GM13976 (cell line): ENCODE results near the gene GBGT1.

Experiments
- DNase-seq: peaks from one replicate; pipeline ENCODE4 v3.0.0; 2012; ENCODE audit warnings: low spot score
- in situ Hi-C: fragments of 300-500 bp; cut with MboI; formaldehyde crosslinking; loops from one replicate; pipeline ENCODE4 v1.12.0; 2022; ENCODE audit warnings: low sequenced_read_pairs, mixed read lengths, inconsistent platforms; ENCODE audit not compliant: unreplicated experiment
- TF ChIP-seq, protein P1 (sequence below): IDR thresholded peaks from 2 replicates; pipeline ENCODE4 v1.5.1; 2012; ENCODE audit warnings: borderline replicate concordance, mild to moderate bottlenecking; ENCODE audit not compliant: insufficient read depth; ENCODE audit errors: extremely low read depth, missing control alignments, control extremely low read depth

Gene GBGT1

DNA sequence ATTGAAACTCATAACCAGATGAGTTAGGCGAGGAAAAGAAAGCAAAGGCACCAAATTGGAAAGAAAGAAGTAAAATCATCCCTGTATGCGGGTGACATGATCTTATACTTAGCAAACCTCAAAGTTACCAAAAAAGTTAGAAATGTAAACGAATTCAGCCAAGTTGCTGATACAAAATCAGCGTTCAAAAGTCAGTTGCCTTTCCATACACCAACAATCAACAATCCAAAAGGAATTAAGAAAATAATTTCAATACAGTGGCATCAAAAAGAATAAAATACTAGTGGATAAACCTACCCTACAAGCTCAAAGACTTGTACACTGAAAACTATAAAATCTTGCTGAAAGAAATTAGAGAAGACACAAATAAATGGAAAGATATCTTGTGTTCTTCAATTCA is 30.9 kb upstream of the GBGT1 start:
- in situ Hi-C loops, result loop anchor here (25.0 kb wide), 1 partner anchor 293 kb away; the partner anchor contains the start of gene SLC2A6
- no peak for DNase-seq
- TF ChIP-seq, protein P1, sequence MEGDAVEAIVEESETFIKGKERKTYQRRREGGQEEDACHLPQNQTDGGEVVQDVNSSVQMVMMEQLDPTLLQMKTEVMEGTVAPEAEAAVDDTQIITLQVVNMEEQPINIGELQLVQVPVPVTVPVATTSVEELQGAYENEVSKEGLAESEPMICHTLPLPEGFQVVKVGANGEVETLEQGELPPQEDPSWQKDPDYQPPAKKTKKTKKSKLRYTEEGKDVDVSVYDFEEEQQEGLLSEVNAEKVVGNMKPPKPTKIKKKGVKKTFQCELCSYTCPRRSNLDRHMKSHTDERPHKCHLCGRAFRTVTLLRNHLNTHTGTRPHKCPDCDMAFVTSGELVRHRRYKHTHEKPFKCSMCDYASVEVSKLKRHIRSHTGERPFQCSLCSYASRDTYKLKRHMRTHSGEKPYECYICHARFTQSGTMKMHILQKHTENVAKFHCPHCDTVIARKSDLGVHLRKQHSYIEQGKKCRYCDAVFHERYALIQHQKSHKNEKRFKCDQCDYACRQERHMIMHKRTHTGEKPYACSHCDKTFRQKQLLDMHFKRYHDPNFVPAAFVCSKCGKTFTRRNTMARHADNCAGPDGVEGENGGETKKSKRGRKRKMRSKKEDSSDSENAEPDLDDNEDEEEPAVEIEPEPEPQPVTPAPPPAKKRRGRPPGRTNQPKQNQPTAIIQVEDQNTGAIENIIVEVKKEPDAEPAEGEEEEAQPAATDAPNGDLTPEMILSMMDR, result no peak

DNA sequence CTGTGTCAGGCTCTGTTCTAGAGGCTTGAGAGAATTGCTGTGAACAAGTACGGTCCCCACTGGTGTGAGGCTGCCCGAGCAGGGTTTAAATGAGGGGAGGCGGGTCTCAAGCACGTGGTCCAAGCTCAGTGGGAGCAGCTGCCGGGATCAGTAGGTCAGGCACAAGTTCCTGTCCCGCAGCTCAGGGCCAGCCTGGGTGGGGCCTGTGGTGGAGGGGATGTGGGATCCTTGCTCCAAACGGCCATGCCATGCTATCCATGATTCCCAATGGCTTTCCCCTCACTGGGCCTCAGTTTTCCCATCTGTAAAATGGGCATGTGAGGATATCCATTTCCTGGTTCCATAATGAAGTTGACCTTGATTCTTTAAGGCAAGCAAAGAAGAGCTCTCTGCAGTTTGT is 28.3 kb upstream of the GBGT1 start:
- TF ChIP-seq, protein P1, result no peak
- in situ Hi-C loops, result loop anchor here (25.0 kb wide), 1 partner anchor 295 kb away; the partner anchor contains the start of gene SLC2A6
- DNase-seq, result no peak

DNA sequence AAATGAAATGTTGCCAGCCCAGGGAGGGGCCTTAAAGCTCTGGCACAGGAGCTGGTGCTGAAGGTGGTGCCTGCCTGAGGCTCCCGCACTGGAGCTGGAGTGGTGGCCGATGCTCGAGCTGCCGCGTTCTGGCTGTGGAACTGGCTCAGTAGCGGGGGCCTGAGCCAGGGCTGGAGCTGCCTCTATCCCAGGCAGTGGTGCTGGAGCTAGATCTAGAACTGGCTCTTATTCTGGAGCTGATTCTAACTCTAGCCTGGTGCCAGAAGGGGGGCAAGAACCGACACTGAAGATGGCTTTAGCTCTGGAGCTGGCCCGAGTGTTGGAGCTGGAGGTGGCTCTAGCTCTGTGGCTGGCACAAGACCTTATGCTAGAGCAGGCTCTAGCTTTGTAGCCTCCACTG is 26.1 kb upstream of the GBGT1 start:
- TF ChIP-seq, protein P1, result no peak
- in situ Hi-C loops, result loop anchor here (25.0 kb wide), 1 partner anchor 297 kb away; the partner anchor contains the start of gene SLC2A6
- no peak for DNase-seq

DNA sequence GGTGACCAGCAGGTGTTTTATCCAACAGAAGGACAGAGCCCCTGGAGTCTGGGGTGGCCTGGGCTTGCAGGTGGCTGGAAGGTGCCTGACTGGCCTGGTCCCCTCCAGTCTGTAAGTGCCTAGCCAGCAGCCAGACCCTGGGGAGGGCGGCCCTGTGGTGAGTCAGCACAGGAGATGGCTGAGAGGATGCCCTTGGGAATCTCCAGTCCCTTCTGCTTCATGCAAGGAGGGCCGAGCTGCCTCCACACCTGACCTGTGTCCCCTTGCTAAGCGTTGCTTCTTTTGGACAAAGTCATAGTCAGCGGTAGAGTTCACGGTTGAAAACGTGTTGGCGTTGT is 25.1 kb upstream of the GBGT1 start:
- TF ChIP-seq, protein P1, result no peak
- DNase-seq, result no peak
- in situ Hi-C loops, result loop anchor here (25.0 kb wide), 1 partner anchor 298 kb away; the partner anchor contains the start of gene SLC2A6

DNA sequence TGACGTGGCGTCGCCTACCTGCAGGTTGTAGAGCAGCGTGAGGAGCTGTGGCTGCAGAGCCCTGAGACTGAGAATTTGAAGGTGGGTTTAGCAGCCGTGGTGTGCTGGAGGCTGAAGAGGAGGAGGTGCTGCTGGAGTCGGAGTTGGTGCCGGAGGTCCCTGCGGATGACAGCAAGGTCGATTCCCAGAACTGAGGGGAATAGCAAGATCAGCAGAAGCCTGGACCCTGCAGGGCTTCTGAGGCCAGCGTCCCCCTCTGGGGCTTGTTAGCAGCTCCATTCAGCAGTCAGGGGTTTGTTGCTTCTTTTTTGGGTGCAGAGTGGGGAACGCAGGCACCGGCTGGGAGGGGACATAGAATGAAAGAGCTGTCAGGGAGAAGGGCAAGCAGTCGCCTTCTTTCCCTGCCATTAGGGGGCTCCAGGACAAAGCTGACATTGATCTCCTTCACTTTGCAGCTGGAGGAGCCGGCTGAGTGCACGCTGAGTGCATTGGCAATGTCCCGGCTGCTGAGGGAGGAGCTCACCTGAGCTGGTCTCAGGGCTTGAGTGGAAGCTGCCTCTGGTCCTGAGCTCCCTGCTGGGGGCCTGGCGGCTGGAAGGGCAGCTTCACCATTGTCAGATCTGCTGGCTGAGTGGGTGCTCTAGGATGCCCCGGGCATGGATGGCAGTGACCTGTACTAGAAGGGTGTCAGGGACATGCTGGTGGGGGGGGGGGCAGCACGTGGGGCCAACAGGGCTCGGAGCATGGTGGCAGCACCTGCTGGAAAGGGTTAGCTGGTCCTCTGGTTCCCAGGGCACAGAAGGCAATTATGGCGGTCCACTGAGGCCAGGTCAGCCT is 24.5 kb upstream of the GBGT1 start:
- peak; percentile 57 for DNase-seq
- in situ Hi-C loops, result loop anchor here (25.0 kb wide), 1 partner anchor 299 kb away; the partner anchor contains the start of gene SLC2A6
- TF ChIP-seq, protein P1, result no peak

DNA sequence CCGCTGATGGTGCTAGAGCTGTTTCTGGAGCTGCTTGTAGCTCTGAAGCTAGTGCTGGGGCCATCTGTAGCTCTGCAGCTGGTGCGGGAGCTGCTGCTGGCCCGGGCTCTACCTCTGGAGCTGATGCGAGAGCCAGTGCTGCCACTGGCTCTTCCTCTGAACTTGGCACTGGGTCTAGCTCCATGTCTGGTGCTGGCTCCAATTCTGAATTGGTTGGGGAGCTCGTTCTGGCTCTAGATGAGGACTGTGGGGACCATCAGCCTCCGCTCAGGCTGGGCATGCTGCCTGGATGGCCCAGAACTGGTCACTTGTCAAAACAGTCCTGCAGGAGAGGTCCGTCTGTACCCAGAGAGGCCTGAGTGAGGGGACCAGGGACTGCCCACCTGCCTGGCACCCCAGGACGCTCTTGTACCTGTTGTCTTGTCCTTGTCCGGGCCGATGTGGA is 23.9 kb upstream of the GBGT1 start:
- no peak for DNase-seq
- TF ChIP-seq, protein P1, result no peak
- in situ Hi-C loops, result loop anchor here (25.0 kb wide), 1 partner anchor 300 kb away; the partner anchor contains the start of gene SLC2A6
